GM12873 (cell line): ENCODE data around the gene SARS1.
A peak's percentile ranks its signal among the peaks of the same experiment; 100 is the strongest.

Experiments
- CTCF ChIP-seq: IDR thresholded peaks from 2 replicates; pipeline ENCODE4 v1.5.1; 2012; ENCODE audit warnings: low read depth, mild to moderate bottlenecking, moderate library complexity, low read length, control low read depth; ENCODE audit not compliant: insufficient read depth; ENCODE audit errors: missing control alignments

Gene SARS1

DNA sequence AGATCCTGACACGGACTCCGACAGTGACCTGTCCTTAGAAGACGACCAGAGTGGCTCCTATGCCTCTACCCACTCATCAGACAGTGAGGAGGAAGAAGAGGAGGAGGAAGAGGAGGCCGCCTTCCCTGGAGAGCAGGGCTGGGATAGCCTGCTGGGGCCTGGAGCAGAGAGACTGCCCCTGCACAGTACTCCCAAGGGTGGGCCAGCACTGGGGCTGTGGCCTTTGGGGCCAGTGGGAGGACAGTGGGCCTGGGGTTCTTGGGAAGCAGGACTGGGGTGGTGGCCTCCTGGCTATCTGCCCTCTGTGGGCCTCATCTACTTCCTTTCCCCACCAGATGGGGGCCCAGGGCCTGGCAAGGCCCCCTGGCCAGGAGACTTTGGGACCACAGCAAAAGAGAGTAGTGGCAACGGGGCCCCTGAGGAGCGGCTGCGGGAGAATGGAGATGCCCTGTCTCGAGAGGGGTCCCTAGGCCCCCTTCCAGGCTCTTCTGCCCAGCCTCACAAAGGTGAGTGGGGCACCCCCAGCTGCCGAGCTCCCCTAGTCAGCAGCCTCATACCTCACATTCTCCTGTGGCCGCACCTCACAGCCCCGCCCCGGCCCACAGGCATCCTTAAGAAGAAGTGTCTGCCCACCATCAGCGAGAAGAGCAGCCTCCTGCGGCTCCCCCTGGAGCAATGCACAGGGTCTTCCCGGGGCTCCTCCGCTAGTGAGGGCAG lies 59.3 kb downstream of the SARS1 start:
- TF ChIP-seq CTCF = no peak

DNA sequence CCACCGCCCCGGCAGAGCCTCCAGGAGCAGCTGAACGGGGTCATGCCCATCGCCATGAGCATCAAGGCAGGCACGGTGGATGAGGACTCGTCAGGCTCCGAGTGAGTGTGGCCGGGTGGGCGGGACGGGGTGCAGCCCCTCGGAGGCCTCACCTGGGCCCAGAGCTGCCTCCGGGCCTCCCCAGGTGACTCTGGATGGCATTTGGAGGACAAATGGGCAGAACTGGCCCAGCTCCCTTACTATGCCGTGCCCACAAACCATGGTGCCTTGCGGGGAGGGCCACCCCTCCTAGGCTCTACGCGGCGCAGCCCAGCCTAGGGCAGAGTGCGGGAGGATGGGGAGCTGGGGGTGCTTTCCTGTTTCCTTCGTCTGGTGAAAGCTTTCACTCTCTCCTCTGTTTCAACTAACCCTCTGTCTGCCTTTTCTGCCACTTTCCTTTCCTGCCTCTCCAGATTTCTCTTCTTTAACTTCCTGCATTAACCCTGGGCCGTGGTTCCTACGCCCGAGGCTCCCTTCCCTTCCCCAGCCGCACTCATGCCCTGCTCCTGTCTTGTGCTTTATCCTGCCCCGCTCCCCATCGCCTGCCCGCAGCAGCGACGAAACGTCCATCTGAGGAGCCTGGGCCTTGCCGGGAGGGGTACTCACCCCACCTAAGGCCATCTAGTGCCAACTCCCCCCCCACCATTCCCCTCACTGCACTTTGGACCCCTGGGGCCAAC lies 60.0 kb downstream of the SARS1 start:
- no peak for TF ChIP-seq CTCF

DNA sequence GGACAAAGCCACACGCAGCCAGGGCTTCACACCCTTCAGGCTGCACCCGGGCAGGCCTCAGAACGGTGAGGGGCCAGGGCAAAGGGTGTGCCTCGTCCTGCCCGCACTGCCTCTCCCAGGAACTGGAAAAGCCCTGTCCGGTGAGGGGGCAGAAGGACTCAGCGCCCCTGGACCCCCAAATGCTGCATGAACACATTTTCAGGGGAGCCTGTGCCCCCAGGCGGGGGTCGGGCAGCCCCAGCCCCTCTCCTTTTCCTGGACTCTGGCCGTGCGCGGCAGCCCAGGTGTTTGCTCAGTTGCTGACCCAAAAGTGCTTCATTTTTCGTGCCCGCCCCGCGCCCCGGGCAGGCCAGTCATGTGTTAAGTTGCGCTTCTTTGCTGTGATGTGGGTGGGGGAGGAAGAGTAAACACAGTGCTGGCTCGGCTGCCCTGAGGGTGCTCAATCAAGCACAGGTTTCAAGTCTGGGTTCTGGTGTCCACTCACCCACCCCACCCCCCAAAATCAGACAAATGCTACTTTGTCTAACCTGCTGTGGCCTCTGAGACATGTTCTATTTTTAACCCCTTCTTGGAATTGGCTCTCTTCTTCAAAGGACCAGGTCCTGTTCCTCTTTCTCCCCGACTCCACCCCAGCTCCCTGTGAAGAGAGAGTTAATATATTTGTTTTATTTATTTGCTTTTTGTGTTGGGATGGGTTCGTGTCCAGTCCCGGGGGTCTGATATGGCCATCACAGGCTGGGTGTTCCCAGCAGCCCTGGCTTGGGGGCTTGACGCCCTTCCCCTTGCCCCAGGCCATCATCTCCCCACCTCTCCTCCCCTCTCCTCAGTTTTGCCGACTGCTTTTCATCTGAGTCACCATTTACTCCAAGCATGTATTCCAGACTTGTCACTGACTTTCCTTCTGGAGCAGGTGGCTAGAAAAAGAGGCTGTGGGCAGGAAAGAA lies 61.1 kb downstream of the SARS1 start:
- no peak for TF ChIP-seq CTCF

- no peak for TF ChIP-seq CTCF
Measured at GRCh38 chr1:109275706-109276345, 62.1 kb downstream of the SARS1 start.

DNA sequence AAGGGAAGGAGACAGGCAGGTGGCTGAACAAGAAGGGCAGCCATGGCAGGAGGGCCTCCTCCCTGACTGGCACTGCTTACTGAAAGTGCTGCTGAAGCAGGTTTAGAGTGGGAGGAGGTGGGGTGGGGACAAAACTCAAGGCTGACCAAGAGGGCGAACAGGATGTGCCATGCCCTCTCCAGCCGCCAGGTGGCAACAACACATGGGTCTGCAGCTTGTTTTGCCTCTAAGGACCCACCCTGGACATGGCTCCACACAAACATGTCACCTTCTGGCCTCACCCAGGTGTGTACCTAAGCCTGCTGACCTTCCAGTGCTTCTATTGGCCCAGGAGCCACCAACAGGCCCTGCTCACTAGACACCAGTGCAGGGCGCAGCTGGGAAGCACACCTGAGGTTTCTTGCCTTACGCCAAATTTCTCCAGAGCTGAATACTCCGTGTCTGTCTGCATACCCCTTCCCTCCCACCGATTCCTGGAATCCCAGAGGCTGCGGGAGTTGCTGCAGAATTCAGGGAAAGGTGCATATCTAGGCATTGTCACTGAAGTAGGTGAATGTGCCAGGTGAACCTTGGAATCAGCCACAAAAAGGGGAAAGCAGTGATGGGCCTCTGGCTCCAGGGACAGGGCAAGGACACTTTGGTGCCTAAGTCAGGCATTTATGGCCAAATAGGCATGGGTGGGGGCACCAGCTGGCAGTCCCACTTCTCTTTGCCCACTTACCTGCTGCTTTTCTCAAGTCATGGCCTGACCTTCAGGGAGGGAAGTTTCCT lies 63.9 kb downstream of the SARS1 start:
- peak; percentile 100 for TF ChIP-seq CTCF

GRCh38 chr1:109279615-109280278 lies 66.0 kb downstream of the SARS1 start:
- TF ChIP-seq CTCF = no peak
